ENCODE data around the gene CHTF18. TPM values are rescaled to one million over a fixed set of nuclear protein-coding genes. Genes with fewer than 3 reads are reported as not detected.

CHTF18 gene
- polyA plus RNA-seq, 1 donor: 19.1 TPM

- WGBS (ENCODE audit: insufficient coverage, low lambda C conversion rate): no CpG with 5 or more reads among the region's 13 CpGs
- Histone ChIP-seq H3K27me3 (ENCODE audit: control insufficient read depth, insufficient read depth, low read length) (peaks cover 23% of the 10 kb centered on the region), H3K4me3 (ENCODE audit: low read length) (no peak overlapping the region), H3K4me1 (ENCODE audit: control insufficient read depth, insufficient read depth, low read length) (no peaks in the 10 kb centered on the region), H3K27ac (ENCODE audit: low read length) (no peak overlapping the region), H3K9me3 (ENCODE audit: control insufficient read depth, low read depth, low read length) (peaks cover 11% of the 10 kb centered on the region), H3K36me3 (ENCODE audit: control insufficient read depth, insufficient read depth, low read length) (no peaks in the 10 kb centered on the region)
- no peak for DNase-seq
These were observed 33.3 kb downstream of the CHTF18 start for GRCh38 chr16:821751-822150.

GRCh38 chr16:822174-822908 lies 33.9 kb downstream of the CHTF18 start:
- no peak for DNase-seq
- Histone ChIP-seq H3K4me3 (ENCODE audit: low read length) (no peak overlapping the region), H3K4me1 (ENCODE audit: control insufficient read depth, insufficient read depth, low read length) (no peaks in the 10 kb centered on the region), H3K9me3 (ENCODE audit: control insufficient read depth, low read depth, low read length) (peaks cover 6% of the 10 kb centered on the region), H3K27me3 (ENCODE audit: control insufficient read depth, insufficient read depth, low read length) (peaks cover 17% of the 10 kb centered on the region), H3K27ac (ENCODE audit: low read length) (no peak overlapping the region), H3K36me3 (ENCODE audit: control insufficient read depth, insufficient read depth, low read length) (no peaks in the 10 kb centered on the region)
- no CpG with 5 or more reads among the region's 21 CpGs for WGBS (ENCODE audit: insufficient coverage, low lambda C conversion rate)

- Histone ChIP-seq H3K27ac (ENCODE audit: low read length) (no peak overlapping the region), H3K27me3 (ENCODE audit: control insufficient read depth, insufficient read depth, low read length) (peaks cover 11% of the 10 kb centered on the region), H3K36me3 (ENCODE audit: control insufficient read depth, insufficient read depth, low read length) (no peaks in the 10 kb centered on the region), H3K4me1 (ENCODE audit: control insufficient read depth, insufficient read depth, low read length) (no peaks in the 10 kb centered on the region), H3K9me3 (ENCODE audit: control insufficient read depth, low read depth, low read length) (peaks cover 6% of the 10 kb centered on the region), H3K4me3 (ENCODE audit: low read length) (no peak overlapping the region)
- WGBS (ENCODE audit: insufficient coverage, low lambda C conversion rate): no CpG with 5 or more reads among the region's 9 CpGs
- no peak for DNase-seq
These were observed 34.5 kb downstream of the CHTF18 start for GRCh38 chr16:822909-823297.

- no peak overlapping the region for H3K4me3 ChIP-seq (ENCODE audit: low read length)
- H3K27ac ChIP-seq (ENCODE audit: low read length): no peak overlapping the region
- no peak for DNase-seq
- peaks cover 6% of the 10 kb centered on the region for H3K9me3 ChIP-seq (ENCODE audit: control insufficient read depth, low read depth, low read length)
- H3K4me1 ChIP-seq (ENCODE audit: control insufficient read depth, insufficient read depth, low read length): no peaks in the 10 kb centered on the region
- H3K36me3 ChIP-seq (ENCODE audit: control insufficient read depth, insufficient read depth, low read length): no peaks in the 10 kb centered on the region
- no CpG with 5 or more reads among the region's 22 CpGs for WGBS (ENCODE audit: insufficient coverage, low lambda C conversion rate)
- H3K27me3 ChIP-seq (ENCODE audit: control insufficient read depth, insufficient read depth, low read length): peaks cover 2% of the 10 kb centered on the region
These were observed 35.8 kb downstream of the CHTF18 start for GRCh38 chr16:824194-824593.

- DNase-seq: no peak
- Histone ChIP-seq H3K27ac (ENCODE audit: low read length) (no peak overlapping the region), H3K27me3 (ENCODE audit: control insufficient read depth, insufficient read depth, low read length) (no peaks in the 10 kb centered on the region), H3K4me3 (ENCODE audit: low read length) (no peak overlapping the region), H3K36me3 (ENCODE audit: control insufficient read depth, insufficient read depth, low read length) (no peaks in the 10 kb centered on the region), H3K4me1 (ENCODE audit: control insufficient read depth, insufficient read depth, low read length) (no peaks in the 10 kb centered on the region), H3K9me3 (ENCODE audit: control insufficient read depth, low read depth, low read length) (peaks cover 6% of the 10 kb centered on the region)
- WGBS (ENCODE audit: insufficient coverage, low lambda C conversion rate): no CpG with 5 or more reads among the region's 25 CpGs
These were observed 36.2 kb downstream of the CHTF18 start for GRCh38 chr16:824601-825000.

- no CpG with 5 or more reads among the region's 36 CpGs for WGBS (ENCODE audit: insufficient coverage, low lambda C conversion rate)
- no peaks in the 10 kb centered on the region for H3K4me1 ChIP-seq (ENCODE audit: control insufficient read depth, insufficient read depth, low read length)
- no peak overlapping the region for H3K27ac ChIP-seq (ENCODE audit: low read length)
- no peaks in the 10 kb centered on the region for H3K36me3 ChIP-seq (ENCODE audit: control insufficient read depth, insufficient read depth, low read length)
- no peak for DNase-seq
- H3K4me3 ChIP-seq (ENCODE audit: low read length): no peak overlapping the region
- H3K27me3 ChIP-seq (ENCODE audit: control insufficient read depth, insufficient read depth, low read length): no peaks in the 10 kb centered on the region
- peaks cover 10% of the 10 kb centered on the region for H3K9me3 ChIP-seq (ENCODE audit: control insufficient read depth, low read depth, low read length)
These were observed 37.1 kb downstream of the CHTF18 start for GRCh38 chr16:825341-826061.

GRCh38 chr16:827513-827912 lies 39.1 kb downstream of the CHTF18 start:
- no peaks in the 10 kb centered on the region for H3K27me3 ChIP-seq (ENCODE audit: control insufficient read depth, insufficient read depth, low read length)
- peaks cover 11% of the 10 kb centered on the region for H3K4me1 ChIP-seq (ENCODE audit: control insufficient read depth, insufficient read depth, low read length)
- H3K4me3 ChIP-seq (ENCODE audit: low read length): no peak overlapping the region
- no peaks in the 10 kb centered on the region for H3K36me3 ChIP-seq (ENCODE audit: control insufficient read depth, insufficient read depth, low read length)
- H3K27ac ChIP-seq (ENCODE audit: low read length): no peak overlapping the region
- H3K9me3 ChIP-seq (ENCODE audit: control insufficient read depth, low read depth, low read length): peaks cover 22% of the 10 kb centered on the region
- no CpG with 5 or more reads among the region's 24 CpGs for WGBS (ENCODE audit: insufficient coverage, low lambda C conversion rate)
- DNase-seq: no peak

- H3K27ac ChIP-seq (ENCODE audit: low read length): no peak overlapping the region
- no peaks in the 10 kb centered on the region for H3K27me3 ChIP-seq (ENCODE audit: control insufficient read depth, insufficient read depth, low read length)
- peaks cover 30% of the 10 kb centered on the region for H3K9me3 ChIP-seq (ENCODE audit: control insufficient read depth, low read depth, low read length)
- H3K36me3 ChIP-seq (ENCODE audit: control insufficient read depth, insufficient read depth, low read length): no peaks in the 10 kb centered on the region
- no peak overlapping the region for H3K4me3 ChIP-seq (ENCODE audit: low read length)
- no peak for DNase-seq
- H3K4me1 ChIP-seq (ENCODE audit: control insufficient read depth, insufficient read depth, low read length): peaks cover 17% of the 10 kb centered on the region
- WGBS (ENCODE audit: insufficient coverage, low lambda C conversion rate): no CpG with 5 or more reads among the region's 17 CpGs
These were observed 40.5 kb downstream of the CHTF18 start for GRCh38 chr16:828891-829290.

- Histone ChIP-seq H3K4me1 (ENCODE audit: control insufficient read depth, insufficient read depth, low read length) (peaks cover 17% of the 10 kb centered on the region), H3K4me3 (ENCODE audit: low read length) (no peak overlapping the region), H3K36me3 (ENCODE audit: control insufficient read depth, insufficient read depth, low read length) (no peaks in the 10 kb centered on the region), H3K27ac (ENCODE audit: low read length) (no peak overlapping the region), H3K27me3 (ENCODE audit: control insufficient read depth, insufficient read depth, low read length) (no peaks in the 10 kb centered on the region), H3K9me3 (ENCODE audit: control insufficient read depth, low read depth, low read length) (peaks cover 34% of the 10 kb centered on the region)
- WGBS (ENCODE audit: insufficient coverage, low lambda C conversion rate): no CpG with 5 or more reads among the region's 43 CpGs
- DNase-seq: no peak
These were observed 41.9 kb downstream of the CHTF18 start for GRCh38 chr16:830107-830870.

GRCh38 chr16:830871-831570 lies 42.6 kb downstream of the CHTF18 start:
- no CpG with 5 or more reads among the region's 24 CpGs for WGBS (ENCODE audit: insufficient coverage, low lambda C conversion rate)

More at GRCh38 chr16:830871-831570, 42.6 kb downstream of the CHTF18 start:
- H3K27ac ChIP-seq (ENCODE audit: low read length): no peak overlapping the region
- H3K36me3 ChIP-seq (ENCODE audit: control insufficient read depth, insufficient read depth, low read length): no peaks in the 10 kb centered on the region
- H3K27me3 ChIP-seq (ENCODE audit: control insufficient read depth, insufficient read depth, low read length): no peaks in the 10 kb centered on the region
- no peak overlapping the region for H3K4me3 ChIP-seq (ENCODE audit: low read length)
- peaks cover 17% of the 10 kb centered on the region for H3K4me1 ChIP-seq (ENCODE audit: control insufficient read depth, insufficient read depth, low read length)
- H3K9me3 ChIP-seq (ENCODE audit: control insufficient read depth, low read depth, low read length): peaks cover 41% of the 10 kb centered on the region
- no peak for DNase-seq

Measured in large intestine (tissue), 3 donors.